ENCODE measurements around the gene MYO18A.

Gene MYO18A

DNA sequence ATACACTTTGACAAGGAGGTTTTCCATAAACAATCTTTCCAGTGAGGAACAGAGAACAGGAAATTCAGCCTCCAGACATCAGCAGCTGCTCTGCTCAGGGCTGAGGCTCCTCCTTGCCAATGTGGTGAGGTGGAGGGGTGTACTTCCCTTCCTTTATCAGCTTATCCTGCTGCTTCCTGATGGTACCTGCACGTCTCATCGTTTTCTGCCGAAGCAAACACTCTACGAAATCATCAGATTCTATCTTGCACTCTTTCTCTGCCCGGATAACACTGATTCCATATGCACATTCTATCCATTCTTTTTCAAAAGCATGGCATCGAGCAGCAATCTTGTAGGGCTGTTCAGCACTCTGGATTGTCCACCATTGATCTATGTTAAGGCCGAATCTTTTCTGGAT, 159.0 kb downstream of the MYO18A start:
- H3K4me3 ChIP-seq (ENCODE audit: low read depth, low read length): no peak overlapping the region
- TF ChIP-seq CTCF (conservative IDR thresholded peaks at IDR 0.05; ENCODE audit: low read depth, low read length): no peak
- no peak for DNase-seq (ENCODE audit: low read depth)

All from choroid plexus epithelial cell (primary cell).